Measurements from ENCODE around the gene PTCRA.

The PTCRA gene

GRCh38 chr6:42974919-42975505 lies 59.2 kb downstream of the PTCRA start:
- DNase-seq: no peak
